HG03460 (cell line): ENCODE measurements around the gene HPD.

Source experiments
- ATAC-seq: cut with Tn5 transposase; IDR thresholded peaks from one replicate; pipeline ENCODE4 v1.9.1; 2021; ENCODE audit not compliant: unreplicated experiment

HPD gene

DNA sequence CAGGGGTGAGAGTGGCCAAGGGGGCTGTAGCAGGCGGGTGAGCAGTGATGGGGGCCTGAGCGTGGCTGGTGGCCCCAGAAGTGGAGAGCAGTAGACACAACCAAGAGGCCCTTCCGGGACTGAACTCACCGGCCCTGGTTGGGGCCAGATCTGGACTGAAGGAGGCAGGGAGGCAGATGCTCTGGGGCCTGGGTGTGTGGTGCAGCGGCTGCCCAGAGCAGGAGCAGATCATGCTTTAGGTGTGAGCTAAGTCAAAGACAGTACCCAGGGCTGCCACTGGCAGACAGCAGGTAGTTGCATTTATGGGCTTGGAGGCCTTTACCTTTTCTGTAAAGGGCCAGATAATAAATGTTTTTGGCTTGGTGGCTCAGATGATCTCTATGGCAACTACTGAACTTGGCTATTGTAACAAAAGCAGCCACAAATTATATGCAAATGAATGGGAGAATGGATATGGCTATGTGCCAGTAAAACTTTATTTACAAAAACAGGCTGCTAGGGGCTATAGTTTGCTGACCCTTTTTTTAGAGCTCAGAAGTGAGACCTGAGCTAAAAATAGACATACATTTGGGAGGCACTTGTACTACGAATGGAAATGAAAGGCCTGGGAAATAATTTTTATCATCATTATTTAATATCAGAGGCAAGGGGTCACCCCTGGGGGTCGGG, 29.3 kb downstream of the HPD start:
- no peak for ATAC-seq

- ATAC-seq: no peak
Measured at GRCh38 chr12:121828826-121829225, 29.8 kb downstream of the HPD start.

DNA sequence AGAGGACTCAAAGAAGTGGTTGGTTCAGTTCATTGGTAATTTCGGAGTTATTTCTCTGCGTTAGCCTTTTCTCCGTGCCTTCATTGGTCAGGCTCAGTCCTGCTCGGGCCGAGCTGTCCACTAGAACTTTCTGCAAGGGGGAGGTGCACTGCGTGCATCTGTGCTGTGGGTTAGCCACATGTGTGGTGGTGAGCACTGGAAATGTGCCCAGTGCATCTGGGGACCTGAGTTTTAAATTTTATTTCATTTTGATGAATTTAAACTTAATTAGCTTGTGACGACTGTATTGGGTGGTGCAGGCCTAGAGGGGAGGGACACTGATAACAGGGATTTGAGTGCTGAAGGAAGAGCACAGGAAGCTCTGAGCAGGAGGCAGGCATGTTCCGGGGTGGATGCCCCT, 30.4 kb downstream of the HPD start:
- no peak for ATAC-seq

- ATAC-seq: no peak
Measured at GRCh38 chr12:121827351-121828099, 31.1 kb downstream of the HPD start.

DNA sequence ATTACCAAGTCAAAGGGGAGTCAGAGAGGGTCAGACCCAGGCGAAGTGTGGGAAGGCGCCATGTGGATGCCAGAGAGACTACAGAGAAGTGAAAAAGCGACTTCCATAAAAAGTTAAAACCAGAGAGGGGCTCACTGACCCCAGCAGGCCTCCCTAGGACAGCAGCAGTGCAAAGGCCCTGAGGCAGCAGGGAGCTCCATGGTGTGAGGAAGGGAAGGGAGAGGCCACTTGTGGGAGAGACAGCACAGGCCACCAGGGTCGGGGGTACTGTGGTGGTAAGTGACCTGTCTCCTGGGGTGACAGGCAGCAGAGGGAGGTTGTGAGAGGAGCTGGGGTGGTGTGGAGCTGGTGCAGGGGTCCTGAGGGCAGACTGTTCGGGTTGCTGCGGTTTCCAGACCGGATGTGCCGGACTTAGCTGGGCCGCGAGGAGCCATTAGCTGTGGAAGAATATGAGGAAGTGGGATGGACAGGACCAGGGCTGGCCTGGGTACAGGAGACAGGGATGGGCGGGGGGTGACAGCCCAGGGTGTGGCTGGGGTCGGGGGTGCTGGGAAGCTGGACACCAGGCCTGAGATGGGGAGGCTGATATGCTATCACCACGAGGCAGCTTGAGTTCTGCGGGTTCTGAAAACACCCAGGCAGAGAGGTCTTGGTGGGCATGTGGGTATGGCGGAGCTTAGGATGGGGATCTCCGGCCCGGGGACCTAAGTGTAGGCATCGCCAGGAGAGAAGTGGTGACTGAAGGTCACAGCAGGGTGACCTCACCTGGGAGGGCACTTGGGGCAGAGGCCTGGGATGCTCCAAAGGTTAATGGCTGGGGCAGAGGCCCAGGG, 32.1 kb downstream of the HPD start:
- no peak for ATAC-seq

- no peak for ATAC-seq
Measured at GRCh38 chr12:121825041-121825523, 33.6 kb downstream of the HPD start.

DNA sequence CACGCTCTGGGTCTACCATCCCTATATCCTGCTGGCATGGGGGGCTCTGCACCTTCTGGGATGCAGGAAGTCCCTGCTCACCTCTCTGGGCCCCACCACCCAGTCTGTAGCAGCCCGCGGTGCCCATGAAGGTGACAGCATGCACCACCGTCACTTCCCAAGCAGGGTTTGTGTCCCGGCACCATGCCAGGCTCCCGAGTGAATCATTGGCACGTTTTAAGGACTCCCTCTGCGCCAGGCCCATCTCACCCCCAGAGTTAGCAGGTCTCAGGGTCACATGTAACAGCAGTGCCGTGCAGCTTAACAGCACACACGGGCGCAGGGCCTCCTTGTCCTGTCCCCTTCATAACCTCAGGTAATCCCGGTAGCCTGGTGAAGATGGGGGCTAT, 34.9 kb downstream of the HPD start:
- no peak for ATAC-seq

DNA sequence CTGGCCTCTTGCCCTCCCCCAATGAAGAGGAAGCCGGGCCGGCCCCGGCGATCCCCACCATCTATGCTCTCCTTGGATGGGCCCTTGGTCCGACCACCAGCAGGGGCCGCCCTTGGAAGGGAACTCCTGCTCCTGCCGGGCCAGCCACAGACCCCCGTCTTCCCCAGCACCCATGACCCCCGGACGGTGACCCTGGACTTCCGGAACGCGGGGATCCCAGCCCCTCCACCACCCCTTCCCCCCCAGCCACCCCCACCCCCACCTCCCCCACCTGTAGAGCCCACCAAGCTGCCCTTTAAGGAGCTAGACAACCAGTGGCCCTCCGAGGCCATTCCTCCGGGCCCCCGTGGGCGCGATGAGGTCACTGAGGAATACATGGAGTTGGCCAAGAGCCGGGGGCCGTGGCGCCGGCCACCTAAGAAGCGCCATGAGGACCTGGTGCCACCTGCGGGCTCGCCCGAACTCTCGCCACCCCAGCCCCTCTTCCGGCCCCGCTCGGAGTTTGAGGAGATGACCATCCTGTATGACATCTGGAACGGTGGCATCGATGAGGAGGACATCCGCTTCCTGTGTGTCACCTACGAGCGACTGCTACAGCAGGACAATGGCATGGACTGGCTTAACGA, 35.4 kb downstream of the HPD start:
- no peak for ATAC-seq

GRCh38 chr12:121822393-121823100, 36.1 kb downstream of the HPD start:
- ATAC-seq: no peak

DNA sequence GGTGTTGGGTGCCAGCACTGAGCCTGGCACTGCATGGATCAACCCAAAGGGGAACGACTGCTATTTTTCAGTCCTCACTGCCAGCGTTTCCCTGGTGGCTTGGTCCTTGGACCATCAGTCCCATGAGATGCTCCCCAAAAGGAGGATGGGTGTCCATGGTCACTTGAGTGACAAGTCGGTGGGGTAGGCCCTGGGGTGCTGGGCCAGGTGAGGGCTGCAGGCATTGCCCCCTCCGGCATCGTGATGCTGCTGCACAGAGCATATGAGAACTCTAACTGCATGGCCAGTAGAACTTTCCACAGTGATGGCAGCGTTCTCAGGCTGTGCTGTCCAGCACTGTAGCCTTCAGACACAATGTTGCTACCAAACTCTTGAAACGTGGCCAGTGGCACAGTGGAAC, 38.6 kb downstream of the HPD start:
- no peak for ATAC-seq

DNA sequence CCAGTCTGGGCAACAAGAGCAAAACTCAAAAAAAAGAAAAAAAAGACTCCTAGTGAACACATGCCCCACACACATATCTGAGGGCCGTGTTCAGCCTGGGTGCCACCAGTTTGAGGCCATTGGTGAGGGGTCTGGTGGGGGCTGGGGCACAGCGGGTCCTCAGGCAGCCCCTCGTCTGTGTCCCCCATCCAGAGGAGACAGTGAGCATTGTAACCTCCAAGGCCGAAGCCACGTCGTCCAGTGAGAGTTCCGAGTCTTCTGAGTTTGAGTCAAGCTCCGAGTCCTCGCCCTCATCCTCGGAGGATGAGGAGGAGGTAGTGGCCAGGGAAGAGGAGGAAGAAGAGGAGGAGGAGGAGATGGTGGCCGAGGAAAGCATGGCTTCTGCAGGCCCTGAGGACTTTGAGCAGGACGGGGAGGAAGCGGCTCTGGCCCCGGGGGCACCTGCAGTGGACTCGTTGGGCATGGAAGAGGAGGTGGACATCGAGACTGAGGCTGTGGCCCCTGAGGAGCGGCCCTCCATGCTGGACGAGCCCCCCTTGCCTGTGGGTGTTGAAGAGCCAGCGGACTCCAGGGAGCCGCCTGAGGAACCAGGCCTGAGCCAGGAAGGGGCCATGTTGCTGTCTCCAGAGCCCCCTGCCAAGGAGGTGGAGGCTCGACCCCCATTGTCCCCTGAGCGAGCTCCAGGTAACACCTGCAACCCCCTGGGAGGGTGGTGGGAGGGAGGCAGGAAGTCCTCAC, 39.3 kb downstream of the HPD start:
- ATAC-seq: no peak

DNA sequence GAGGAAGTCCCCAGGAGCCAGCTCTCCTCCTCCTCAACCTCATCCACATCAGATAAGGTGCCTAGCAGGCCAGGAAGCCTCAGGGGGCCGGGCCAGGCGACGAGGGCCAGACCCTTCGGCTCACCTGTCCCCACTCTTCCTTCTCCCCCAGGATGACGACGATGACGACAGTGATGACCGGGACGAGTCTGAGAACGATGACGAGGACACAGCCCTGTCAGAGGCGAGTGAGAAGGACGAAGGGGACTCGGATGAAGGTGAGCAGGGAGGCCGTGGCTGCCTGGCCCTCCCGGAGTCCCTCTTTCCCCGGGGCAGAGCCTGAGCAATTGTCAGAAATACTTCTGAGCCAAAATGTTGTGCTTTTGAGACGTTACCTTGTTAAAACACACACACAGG, 41.0 kb downstream of the HPD start:
- no peak for ATAC-seq

DNA sequence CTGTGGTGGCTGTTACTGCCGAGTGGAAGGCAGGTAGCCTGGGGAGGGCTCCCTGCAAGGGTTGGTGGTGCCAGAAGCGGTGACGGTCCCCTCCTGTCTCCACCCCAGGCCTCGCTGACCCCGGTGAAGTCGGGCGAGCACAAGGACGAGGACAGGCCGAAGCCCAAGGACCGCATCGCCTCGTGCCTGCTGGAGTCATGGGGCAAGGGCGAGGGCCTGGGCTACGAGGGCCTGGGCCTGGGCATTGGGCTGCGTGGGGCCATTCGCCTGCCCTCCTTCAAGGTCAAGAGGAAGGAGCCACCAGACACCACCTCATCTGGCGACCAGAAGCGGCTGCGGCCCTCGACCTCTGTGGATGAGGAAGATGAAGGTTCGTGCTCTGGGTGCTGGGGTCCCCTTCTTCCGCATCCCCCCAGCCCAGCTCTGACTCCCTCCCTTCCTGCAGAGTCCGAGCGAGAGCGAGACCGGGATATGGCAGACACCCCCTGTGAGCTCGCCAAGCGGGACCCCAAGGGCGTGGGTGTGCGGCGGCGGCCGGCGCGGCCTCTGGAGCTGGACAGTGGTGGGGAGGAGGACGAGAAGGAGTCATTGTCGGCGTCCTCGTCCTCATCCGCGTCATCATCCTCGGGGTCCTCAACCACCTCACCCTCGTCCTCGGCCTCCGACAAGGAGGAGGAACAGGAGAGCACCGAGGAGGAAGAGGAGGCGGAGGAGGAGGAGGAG, 41.6 kb downstream of the HPD start:
- no peak for ATAC-seq

DNA sequence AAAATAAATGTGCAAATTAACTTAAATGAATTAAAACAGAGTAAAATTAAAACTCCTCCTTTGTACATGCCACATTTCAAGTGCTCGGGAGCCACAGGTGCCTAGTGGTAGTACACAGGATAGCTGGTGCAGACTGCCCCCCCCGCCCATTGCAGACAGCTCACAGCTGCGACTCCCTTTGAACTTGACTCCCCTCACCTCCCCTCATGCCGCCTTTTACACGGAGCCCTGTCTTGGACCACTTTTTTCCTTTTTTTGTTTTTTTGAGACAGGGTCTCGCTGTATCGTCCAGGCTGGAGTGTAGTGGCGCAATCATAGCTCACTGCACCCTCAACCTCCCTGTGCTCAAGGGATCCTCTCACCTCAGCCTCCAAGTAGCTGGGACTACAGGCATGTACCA, 43.4 kb downstream of the HPD start:
- no peak for ATAC-seq

DNA sequence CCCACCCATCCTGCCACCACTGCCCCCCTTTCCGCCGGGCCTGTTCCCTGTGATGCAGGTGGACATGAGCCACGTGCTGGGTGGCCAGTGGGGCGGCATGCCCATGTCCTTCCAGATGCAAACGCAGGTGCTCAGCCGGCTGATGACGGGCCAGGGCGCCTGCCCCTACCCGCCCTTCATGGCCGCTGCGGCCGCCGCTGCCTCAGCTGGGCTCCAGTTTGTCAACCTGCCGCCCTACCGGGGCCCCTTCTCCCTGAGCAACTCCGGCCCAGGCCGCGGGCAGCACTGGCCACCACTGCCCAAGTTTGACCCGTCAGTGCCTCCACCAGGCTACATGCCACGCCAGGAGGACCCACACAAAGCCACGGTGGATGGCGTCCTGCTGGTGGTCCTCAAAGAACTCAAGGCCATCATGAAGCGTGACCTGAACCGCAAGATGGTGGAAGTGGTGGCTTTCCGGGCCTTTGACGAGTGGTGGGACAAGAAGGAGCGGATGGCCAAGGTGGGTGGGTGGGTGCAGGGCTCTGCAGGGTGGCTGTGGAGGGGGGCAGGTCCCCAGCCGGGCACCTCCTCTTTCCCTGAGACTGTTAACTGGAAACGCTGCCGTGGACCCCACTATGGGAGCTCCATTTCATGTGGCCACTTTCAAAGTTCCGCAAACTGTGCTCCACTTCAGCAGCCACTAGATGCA, 44.1 kb downstream of the HPD start:
- no peak for ATAC-seq

- no peak for ATAC-seq
Measured at GRCh38 chr12:121813951-121814350, 44.7 kb downstream of the HPD start.

DNA sequence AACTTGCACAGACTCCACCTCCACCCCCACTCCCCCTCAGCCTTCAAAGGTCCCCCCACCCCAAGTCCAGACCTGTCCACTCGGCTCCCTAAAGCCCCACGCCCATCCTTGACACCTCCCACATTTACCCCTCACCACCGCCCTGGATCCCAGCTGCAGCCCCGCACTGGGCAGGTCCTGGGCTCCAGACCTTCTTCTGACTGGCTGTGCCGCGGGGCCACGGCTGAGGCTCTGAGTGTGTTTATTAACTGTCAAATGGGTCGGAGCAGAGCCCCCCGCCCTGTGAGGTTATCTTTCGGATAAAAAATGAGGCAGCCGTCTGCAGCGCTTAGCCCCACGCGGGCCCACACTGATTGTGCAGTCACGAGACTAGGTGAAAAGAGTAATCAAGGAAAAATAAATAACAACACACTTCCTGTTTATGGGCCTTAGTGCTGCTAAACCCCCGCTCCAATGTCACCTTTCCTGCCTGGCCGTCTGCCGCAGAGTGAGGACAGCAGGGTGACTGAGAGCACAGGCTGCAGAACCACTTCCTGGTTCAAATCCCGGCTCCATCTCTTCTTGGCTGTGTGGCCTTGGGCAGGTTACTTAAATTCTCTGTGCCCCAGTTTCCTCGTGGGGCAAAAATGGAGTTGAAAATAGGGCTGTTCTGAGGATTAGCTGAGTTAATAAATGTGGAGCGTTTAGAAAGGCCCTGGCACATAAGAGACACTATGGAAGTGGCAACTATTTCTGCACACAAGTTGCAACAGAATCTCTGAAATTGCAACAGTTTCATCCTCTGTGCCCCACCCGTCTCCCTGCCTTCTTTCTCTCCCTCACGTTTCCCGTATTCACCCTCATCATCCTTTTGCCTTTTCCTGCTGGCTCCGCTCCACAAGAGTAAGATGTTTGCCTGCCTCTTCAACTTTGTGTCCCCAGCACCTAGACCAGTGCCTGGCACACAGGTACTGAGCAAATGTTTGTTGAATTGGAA, 45.5 kb downstream of the HPD start:
- no peak for ATAC-seq
